HepG2 (cell line): ENCODE measurements around the gene AHSG. TPM values are rescaled to one million over a fixed set of nuclear protein-coding genes. Genes with fewer than 3 reads are reported as not detected.
A peak's percentile ranks its signal among the peaks of the same experiment; 100 is the strongest.

Experiments used
- AGO2 ChIP-seq: fragments of 200-400 bp; formaldehyde crosslinking; optimal IDR thresholded peaks from 2 replicates; pipeline ENCODE3; 2017; ENCODE audit warnings: mild to moderate bottlenecking, low read depth, low read length, moderate library complexity
- ATF7-NPFF ChIP-seq: sonication (generic); formaldehyde crosslinking; IDR thresholded peaks from 2 replicates; pipeline ENCODE4 v1.8.1; 2023; ENCODE audit warnings: mild to moderate bottlenecking, low read depth, missing genetic modification reagents, moderate library complexity
- ATM ChIP-seq: fragments of 450-650 bp; IDR thresholded peaks from 2 replicates; pipeline ENCODE4 v1.7.1; 2017; ENCODE audit warnings: mild to moderate bottlenecking, borderline replicate concordance
- CCDC6 ChIP-seq: sonication (generic); formaldehyde crosslinking; IDR thresholded peaks from 2 replicates; pipeline ENCODE4 v1.8.1; 2022; ENCODE audit warnings: mild to moderate bottlenecking, missing genetic modification reagents, moderate library complexity
- DR1 ChIP-seq: sonication (generic); formaldehyde crosslinking; IDR thresholded peaks from 2 replicates; pipeline ENCODE4 v1.8.0; 2021; ENCODE audit warnings: mild to moderate bottlenecking, missing genetic modification reagents, inconsistent platforms
- FOXK2 ChIP-seq: fragments of 450-650 bp; IDR thresholded peaks from 2 replicates; pipeline ENCODE4 v1.6.1; 2016
- HOXA7 ChIP-seq: sonication (generic); formaldehyde crosslinking; IDR thresholded peaks from 2 replicates; pipeline ENCODE4 v1.8.1; 2022; ENCODE audit warnings: mild to moderate bottlenecking, missing genetic modification reagents, moderate library complexity
- KDM5A ChIP-seq: fragments of 200-600 bp; sonication (generic); IDR thresholded peaks from 2 replicates; pipeline ENCODE4 v1.7.0; 2018; ENCODE audit warnings: antibody characterized with exemption, mild to moderate bottlenecking, low read length, borderline replicate concordance
- MAX ChIP-seq: IDR thresholded peaks from 2 replicates; pipeline ENCODE4 v1.6.1; 2012; ENCODE audit warnings: inconsistent platforms
- MIXL1 ChIP-seq: IDR thresholded peaks from 2 replicates; pipeline ENCODE4 v1.6.1; 2016
- MTERF4 ChIP-seq: sonication (generic); formaldehyde crosslinking; IDR thresholded peaks from 2 replicates; pipeline ENCODE4 v1.8.0; 2023; ENCODE audit warnings: mild to moderate bottlenecking, missing genetic modification reagents
- NCOA5 ChIP-seq: sonication (generic); formaldehyde crosslinking; IDR thresholded peaks from 2 replicates; pipeline ENCODE4 v1.4.0; 2020; ENCODE audit warnings: missing genetic modification reagents
- PLSCR1 ChIP-seq: sonication (generic); formaldehyde crosslinking; IDR thresholded peaks from 2 replicates; pipeline ENCODE4 v1.5.0; 2020; ENCODE audit warnings: missing genetic modification reagents, mild to moderate bottlenecking, borderline replicate concordance
- TAF15 ChIP-seq: fragments of 200-400 bp; formaldehyde crosslinking; IDR thresholded peaks from one replicate; pipeline ENCODE4 v1.6.1; 2018; ENCODE audit warnings: mild to moderate bottlenecking, low read depth, low read length; ENCODE audit not compliant: poor library complexity, severe bottlenecking
- TGIF2 ChIP-seq: IDR thresholded peaks from 2 replicates; pipeline ENCODE4 v1.6.1; 2016; ENCODE audit warnings: control low read depth, missing compliant biosample characterization
- UBTF ChIP-seq: sonication (generic); formaldehyde crosslinking; IDR thresholded peaks from 2 replicates; pipeline ENCODE4 v1.4.0; 2020; ENCODE audit warnings: mild to moderate bottlenecking, missing genetic modification reagents
- ZBTB49 ChIP-seq: sonication (generic); formaldehyde crosslinking; IDR thresholded peaks from 2 replicates; pipeline ENCODE4 v1.4.0; 2020; ENCODE audit warnings: missing genetic modification reagents, borderline replicate concordance
- ZFP90 ChIP-seq: sonication (generic); formaldehyde crosslinking; IDR thresholded peaks from 2 replicates; pipeline ENCODE4 v1.8.0; 2022; ENCODE audit warnings: missing genetic modification reagents, mild to moderate bottlenecking, inconsistent platforms, borderline replicate concordance
- ZNF124 ChIP-seq: sonication (generic); formaldehyde crosslinking; IDR thresholded peaks from 2 replicates; pipeline ENCODE4 v1.4.0; 2020; ENCODE audit warnings: missing genetic modification reagents
- ZNF282 ChIP-seq: fragments of 450-650 bp; IDR thresholded peaks from 2 replicates; pipeline ENCODE4 v1.6.1; 2018; ENCODE audit not compliant: partially characterized antibody
- ZNF503 ChIP-seq: sonication (generic); formaldehyde crosslinking; IDR thresholded peaks from 2 replicates; pipeline ENCODE4 v1.4.0; 2020; ENCODE audit warnings: missing genetic modification reagents
- ZNF672 ChIP-seq: sonication (generic); formaldehyde crosslinking; IDR thresholded peaks from 2 replicates; pipeline ENCODE4 v1.8.1; 2022; ENCODE audit warnings: missing genetic modification reagents
- ZNF766 ChIP-seq: sonication (generic); formaldehyde crosslinking; IDR thresholded peaks from 2 replicates; pipeline ENCODE4 v1.5.0; 2020; ENCODE audit warnings: missing genetic modification reagents, borderline replicate concordance
- polyA plus RNA-seq, 8 experiments: library from polyadenylated mRNA; depleted of rRNA in 3 of 8; stranded (reverse) in 7 of 8; unstranded in 1 of 8; fragments of >200 nt; fragmentation: Illumina TruSeq in 4 of 8; extraction: Trizol in 4 of 8; gene quantifications; 2 replicates each; pipeline versions ENCODE4 v1.2.1 to v1.2.3, GENCODE V29; 2011 to 2016; ENCODE audit warnings: low read depth in 4 of 8, missing spikeins in 1 of 8, mixed read lengths in 1 of 8; ENCODE audit not compliant: insufficient read depth in 1 of 8
- total RNA-seq, 5 experiments: library from RNA; depleted of rRNA; stranded (reverse); fragments of >200 nt; fragmentation: Illumina TruSeq; extraction: Trizol; gene quantifications; 2 replicates each; pipeline ENCODE4 v1.2.3, GENCODE V29; 2016; ENCODE audit warnings: low read depth in 1 of 5

Gene AHSG
- total and polyA plus RNA-seq, 2 of the 13 experiments (the other 11 are each of a cell fraction or from before 2014, with no cell fraction given), result 2,043 to 19,152 TPM

GRCh38 chr3:186614266-186614596 lies 1.4 kb downstream of the AHSG start (continued):
- peak; percentile 46 for TF ChIP-seq MIXL1 (CRISPR knock-in tag)
- TF ChIP-seq ZBTB49 (CRISPR knock-in tag), result 0 out of 2 replicates have a peak, but pooled peaks have one; percentile 18
- TF ChIP-seq ZNF503 (CRISPR knock-in tag), result peak; percentile 56; the same call in 1 of the 2 replicates
- no peak for TF ChIP-seq DR1 (CRISPR knock-in tag)
- TF ChIP-seq ZNF282, result no peak
- 0 out of 2 replicates have a peak, but pooled peaks have one; percentile 12 for TF ChIP-seq NCOA5 (CRISPR knock-in tag)
- TF ChIP-seq AGO2, result no peak
- TF ChIP-seq PLSCR1 (CRISPR knock-in tag), result 0 out of 2 replicates have a peak, but pooled peaks have one; percentile 58
- TF ChIP-seq TGIF2 (CRISPR knock-in tag), result no peak
- TF ChIP-seq ZNF672, result no peak
- no peak for TF ChIP-seq ZNF124 (CRISPR knock-in tag)
- TF ChIP-seq KDM5A, result no peak; the same call in 1 of the 2 replicates
- no peak for TF ChIP-seq TAF15
- 0 out of 2 replicates have a peak, but pooled peaks have one; percentile 26 for TF ChIP-seq ZNF766 (CRISPR knock-in tag)
- no peak for TF ChIP-seq CCDC6 (CRISPR knock-in tag)
- TF ChIP-seq ATF7-NPFF (CRISPR knock-in tag), result no peak
- no peak for TF ChIP-seq HOXA7
- no peak for TF ChIP-seq FOXK2
- peak; percentile 81; the same call in 1 of the 2 replicates for TF ChIP-seq ZFP90 (CRISPR knock-in tag)
- no peak for TF ChIP-seq ATM
- TF ChIP-seq UBTF (CRISPR knock-in tag), result no peak; the same call in 1 of the 2 replicates
- TF ChIP-seq MTERF4 (CRISPR knock-in tag), result 0 out of 2 replicates have a peak, but pooled peaks have one; percentile 30
- TF ChIP-seq MAX, result no peak
